SH-SY5Y (cell line): ENCODE measurements around the gene FBLN2.

Experiments used
- GATA2 ChIP-seq: IDR thresholded peaks from 2 replicates; pipeline ENCODE4 v1.6.1; 2011; ENCODE audit warnings: mild to moderate bottlenecking, low read depth, low read length
- GATA3 ChIP-seq: IDR thresholded peaks from 2 replicates; pipeline ENCODE4 v1.6.1; 2011; ENCODE audit warnings: low read depth, mild to moderate bottlenecking, low read length, moderate library complexity

Gene FBLN2

GRCh38 chr3:13666781-13667709 is 118.1 kb downstream of the FBLN2 start:
- TF ChIP-seq GATA3 = no peak
- TF ChIP-seq GATA2 = no peak

GRCh38 chr3:13668136-13668535 is 119.2 kb downstream of the FBLN2 start:
- TF ChIP-seq GATA3 (no peak), GATA2 (no peak)

- TF ChIP-seq GATA2 = no peak
- TF ChIP-seq GATA3 = no peak
Observed at GRCh38 chr3:13669457-13669856, 120.5 kb downstream of the FBLN2 start.

GRCh38 chr3:13670292-13670691 is 121.4 kb downstream of the FBLN2 start:
- TF ChIP-seq GATA3 = no peak
- no peak for TF ChIP-seq GATA2

- no peak for TF ChIP-seq GATA2
- TF ChIP-seq GATA3 = no peak
Observed at GRCh38 chr3:13671482-13672233, 122.7 kb downstream of the FBLN2 start.

- TF ChIP-seq GATA2 = no peak
- no peak for TF ChIP-seq GATA3
Observed at GRCh38 chr3:13673207-13673606, 124.3 kb downstream of the FBLN2 start.

- TF ChIP-seq GATA3 = no peak
- TF ChIP-seq GATA2 = no peak
Observed at GRCh38 chr3:13674538-13675185, 125.7 kb downstream of the FBLN2 start.

- no peak for TF ChIP-seq GATA2
Observed at GRCh38 chr3:13676356-13677017, 127.6 kb downstream of the FBLN2 start.

DNA sequence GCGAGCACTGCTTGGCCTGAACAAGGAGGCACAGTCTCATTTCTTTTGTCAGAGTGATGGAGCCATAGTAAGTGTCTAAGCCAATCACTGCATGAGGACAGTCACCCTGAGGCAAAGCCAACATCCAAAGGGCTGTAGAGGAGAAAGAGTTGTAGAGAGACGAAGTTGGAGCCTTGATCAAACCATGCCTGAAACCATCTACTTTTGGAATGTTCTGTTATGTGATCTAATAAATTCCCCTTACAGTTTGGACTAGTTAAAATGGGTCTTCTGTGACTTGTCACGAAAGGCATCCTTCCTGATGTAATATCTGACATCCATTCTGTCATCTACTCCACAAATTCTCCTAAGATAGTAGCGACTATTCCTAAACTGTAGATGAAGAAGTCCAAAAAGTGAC is 128.3 kb downstream of the FBLN2 start:
- no peak for TF ChIP-seq GATA3
- TF ChIP-seq GATA2 = no peak

DNA sequence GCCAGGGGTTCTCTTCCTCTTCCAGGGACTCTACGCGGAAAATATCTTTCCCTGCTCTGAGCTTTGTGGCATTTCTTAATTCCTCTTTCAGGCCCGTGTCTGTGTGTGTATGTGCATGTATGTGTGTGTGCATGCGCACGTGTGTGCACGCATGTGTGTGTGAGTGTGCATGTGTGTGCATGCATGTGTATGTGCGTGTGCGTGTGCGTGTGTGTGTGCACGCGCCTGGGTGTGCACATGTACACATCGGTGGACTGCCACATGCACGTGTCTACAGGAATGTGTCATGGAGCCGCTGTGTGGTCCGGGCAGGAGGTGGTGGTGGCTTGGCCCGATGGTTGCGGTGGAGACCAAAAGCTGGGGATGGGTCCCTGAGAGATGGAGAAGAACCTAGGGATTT is 133.0 kb downstream of the FBLN2 start:
- TF ChIP-seq GATA2 (no peak), GATA3 (no peak)

GRCh38 chr3:13682331-13683013 is 133.5 kb downstream of the FBLN2 start:
- TF ChIP-seq GATA3 (no peak), GATA2 (no peak)

GRCh38 chr3:13683288-13683687 is 134.4 kb downstream of the FBLN2 start:
- no peak for TF ChIP-seq GATA2

DNA sequence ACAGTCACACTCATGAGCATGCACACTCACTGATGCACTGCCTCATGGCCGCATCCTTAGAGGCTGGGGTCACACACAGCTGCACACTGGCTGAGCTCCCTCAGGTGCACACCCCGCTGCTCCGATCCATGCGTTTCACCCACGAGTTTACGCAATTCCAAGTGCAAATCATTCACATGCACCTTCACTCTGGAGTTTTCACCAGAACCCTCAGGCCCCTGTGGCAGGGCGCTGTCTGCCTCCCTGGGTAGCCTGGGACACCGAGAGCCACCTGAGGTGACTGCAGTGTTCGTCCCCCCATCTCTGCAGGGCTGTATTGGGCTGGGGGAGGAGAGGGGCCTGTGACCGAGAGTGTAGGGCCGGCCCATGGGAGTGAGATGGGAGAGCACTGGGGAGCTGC is 134.8 kb downstream of the FBLN2 start:
- TF ChIP-seq GATA2 = no peak
- TF ChIP-seq GATA3 = no peak
